ENCODE data around the gene CTXN1.
"Not testable (repeated sequence)": the region's sequence is repeated elsewhere in the genome, so short reads cannot be mapped to it uniquely, and the experiment has no call there.

Gene CTXN1

DNA sequence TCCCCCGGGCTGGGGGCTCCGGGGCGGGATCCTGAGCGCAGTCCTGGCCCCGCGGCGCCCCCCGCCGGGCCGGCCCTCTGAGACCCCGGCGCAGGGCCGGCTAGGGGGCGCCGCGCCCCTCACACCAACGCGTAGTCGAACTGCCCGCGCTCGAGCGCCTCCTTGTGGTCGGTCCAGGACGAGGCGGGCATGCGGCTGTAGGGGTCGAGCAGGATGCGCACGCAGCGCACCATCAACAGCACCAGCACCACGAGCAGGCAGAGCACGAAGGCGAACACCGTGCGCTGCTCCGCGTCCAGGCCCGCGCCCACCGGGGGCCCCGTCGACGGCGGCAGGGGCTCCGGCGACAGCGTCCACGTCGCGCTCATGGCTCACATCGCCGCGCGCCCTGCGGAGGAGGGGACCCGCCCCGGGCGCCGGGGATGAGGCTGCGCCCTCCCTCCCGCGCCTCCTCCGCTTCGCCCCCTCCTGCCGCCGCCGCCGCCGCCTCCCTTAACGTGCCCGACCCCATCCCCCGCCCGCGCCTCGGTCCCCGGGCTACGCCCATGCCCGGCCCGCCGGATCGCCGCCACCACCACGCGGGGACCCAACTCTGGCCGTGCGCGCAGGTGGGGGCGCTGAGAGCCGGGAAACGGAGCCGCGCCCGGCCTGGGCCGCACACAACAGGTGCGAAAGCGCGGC is 624 bp downstream of the CTXN1 start:
- peak in 1 of 2 experiments; percentile 47 for DNase-seq (ENCODE audit: low read depth in 2 of 2)

- DNase-seq (ENCODE audit: low read depth in 2 of 2): no peak
These were observed 1.2 kb downstream of the CTXN1 start for GRCh38 chr19:7924651-7925170.

DNA sequence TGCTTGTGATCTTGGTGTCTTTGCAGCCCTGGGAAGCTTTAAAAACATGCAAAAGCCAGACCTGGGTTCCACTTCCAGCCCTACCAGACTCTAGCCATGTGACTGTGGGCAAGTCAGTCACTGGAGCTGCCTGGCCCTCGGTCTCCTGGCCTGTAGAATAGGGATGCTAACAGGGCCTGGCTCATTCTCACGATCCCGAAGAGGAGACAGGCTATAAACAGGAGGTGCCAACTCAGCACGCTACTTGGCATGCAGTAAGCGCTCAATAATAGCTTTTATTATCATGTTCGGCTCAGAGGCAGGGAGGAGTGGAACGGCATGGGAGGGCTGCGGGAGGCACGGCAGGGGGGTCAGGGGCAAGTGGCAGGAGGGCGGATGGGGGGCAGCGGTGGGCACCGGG is 1.7 kb downstream of the CTXN1 start:
- DNase-seq (ENCODE audit: low read depth in 2 of 2): no peak

GRCh38 chr19:7923295-7924191 is 2.4 kb downstream of the CTXN1 start:
- no peak for DNase-seq (ENCODE audit: low read depth in 2 of 2)

DNA sequence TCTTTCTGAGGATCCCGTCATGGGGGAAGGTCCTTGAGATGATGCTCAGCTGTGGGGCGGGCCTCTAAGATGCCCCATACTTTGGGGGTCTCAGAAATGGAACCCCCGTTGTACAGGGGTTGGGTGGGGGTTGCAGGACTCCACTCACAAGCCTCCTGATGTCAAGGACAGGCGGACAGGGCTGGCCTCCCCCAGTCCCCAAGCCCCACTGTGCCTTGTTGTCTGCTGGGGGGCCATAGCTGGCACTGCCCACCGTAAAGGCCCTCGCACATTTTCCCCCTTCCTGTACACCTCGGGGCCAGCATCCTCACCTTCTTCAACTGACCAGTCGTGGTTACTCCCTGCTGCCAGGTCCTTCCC is 3.1 kb downstream of the CTXN1 start:
- no peak for DNase-seq (ENCODE audit: low read depth in 2 of 2)

DNA sequence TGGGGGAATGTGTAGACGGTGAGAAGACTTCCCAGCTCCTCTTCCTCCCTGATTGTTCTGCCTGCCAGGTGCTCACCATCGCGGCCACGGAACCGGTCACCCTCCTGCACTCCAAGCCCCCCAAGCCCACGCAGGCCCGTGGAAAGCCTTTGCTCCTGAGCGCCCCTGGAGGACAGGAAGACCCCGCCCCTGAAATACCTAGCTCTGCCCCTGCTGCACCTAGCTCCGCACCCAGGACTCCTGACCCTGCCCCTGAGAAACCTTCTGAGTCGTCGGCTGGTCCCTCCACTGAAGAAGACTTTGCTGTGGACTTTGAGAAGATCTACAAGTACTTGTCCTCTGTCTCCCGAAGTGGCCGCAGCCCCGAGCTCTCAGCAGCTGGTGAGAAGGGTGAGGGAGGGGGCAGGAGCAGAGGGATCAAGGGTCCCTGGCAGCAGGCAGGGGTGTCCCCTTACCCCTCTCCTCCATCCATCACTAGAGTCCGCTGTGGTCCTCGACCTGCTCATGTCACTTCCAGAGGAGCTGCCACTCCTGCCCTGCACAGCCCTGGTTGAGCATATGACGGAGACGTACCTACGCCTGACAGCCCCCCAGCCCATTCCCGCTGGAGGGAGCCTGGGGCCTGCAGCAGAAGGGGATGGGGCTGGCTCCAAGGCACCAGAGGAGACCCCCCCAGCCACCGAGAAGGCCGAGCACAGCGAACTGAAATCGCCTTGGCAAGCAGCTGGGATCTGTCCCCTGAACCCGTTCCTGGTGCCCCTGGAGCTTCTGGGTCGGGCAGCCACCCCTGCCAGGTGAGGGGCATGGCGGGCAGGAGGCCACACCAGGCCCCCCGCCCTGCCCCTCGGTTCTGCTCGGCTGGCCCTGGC is 3.7 kb downstream of the CTXN1 start:
- no peak for DNase-seq (ENCODE audit: low read depth in 2 of 2)

- DNase-seq (ENCODE audit: low read depth in 2 of 2): no peak
These were observed 4.5 kb downstream of the CTXN1 start for GRCh38 chr19:7921302-7921966.

DNA sequence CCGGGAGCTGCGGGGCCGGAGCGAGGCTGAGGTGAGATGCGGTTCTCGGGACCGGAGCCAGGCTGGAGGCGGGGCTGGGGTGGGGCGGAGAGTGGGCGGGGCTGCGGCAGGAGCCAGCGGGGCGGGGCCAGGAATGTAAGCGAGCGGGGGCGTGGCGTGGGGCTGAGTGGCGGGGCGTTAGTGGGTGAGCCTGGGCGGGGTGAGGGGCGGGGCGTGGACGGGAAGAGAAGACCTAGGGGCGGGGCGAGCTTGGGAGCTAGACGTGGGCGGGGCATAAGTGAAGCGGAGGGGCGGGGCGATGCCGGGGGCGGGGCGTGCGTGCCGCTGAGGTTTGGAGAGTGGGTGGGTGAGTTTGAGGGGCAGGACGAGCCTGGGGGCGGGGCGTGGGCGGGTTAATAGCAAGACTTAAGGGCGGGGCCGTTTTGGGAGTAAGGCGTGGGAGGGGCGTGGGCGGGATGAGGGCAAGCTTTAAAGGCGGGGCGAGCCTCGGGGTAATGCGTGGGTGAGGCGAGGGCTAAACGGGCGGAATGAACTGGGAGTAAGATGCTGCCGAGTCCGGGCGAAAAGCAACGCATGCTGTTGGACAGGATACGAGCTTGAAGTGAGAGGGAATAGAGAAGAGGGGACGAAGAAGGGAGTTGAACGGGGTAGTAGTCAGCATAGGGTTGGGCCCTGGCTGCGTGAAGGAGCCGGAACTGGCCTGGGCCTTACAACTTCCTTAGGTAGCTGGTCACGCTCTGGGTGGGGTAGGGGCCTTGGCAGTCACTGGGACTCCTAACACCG is 5.2 kb downstream of the CTXN1 start:
- DNase-seq (ENCODE audit: low read depth in 2 of 2): peak; percentile 90 to 93

GRCh38 chr19:7919610-7920518 is 6.1 kb downstream of the CTXN1 start, which contains the start of gene SNAPC2:
Gene SNAPC2 (plus strand): TSS chr19:7920338. CDS start chr19:7920367, 29 bp downstream.
- peak; percentile 90 to 91 for DNase-seq (ENCODE audit: low read depth in 2 of 2)

- DNase-seq (ENCODE audit: low read depth in 2 of 2): no peak
These were observed 7.1 kb downstream of the CTXN1 start for GRCh38 chr19:7918615-7919421.

DNA sequence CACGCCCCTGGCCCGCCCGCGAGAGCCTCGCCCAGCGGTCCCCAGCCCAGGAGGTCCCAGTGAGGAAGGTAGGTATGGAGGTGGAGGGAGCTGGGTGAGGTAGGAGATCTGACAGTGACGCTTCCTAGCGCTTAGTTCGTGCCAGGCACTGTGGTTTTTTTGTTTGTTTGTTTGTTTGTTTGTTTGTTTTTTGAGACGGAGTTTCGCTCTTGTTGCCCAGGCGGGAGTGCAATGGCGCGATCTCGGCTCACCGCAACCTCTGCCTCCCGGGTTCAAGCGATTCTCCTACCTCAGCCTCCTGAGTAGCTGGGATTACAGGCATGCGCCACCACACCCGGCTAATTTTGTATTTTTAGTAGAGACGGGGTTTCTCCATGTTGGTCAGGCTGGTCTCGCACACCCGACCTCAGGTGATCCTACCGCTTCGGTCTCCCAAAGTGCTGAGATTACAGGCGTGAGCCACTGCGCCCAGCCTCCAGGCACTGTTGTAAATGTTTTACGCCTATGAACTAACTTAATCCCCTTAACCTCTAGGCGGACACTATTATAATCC is 7.8 kb downstream of the CTXN1 start:
- DNase-seq (ENCODE audit: low read depth in 2 of 2): not testable (repeated sequence)

- DNase-seq (ENCODE audit: low read depth in 2 of 2): no peak
These were observed 8.5 kb downstream of the CTXN1 start for GRCh38 chr19:7917267-7918061.

DNA sequence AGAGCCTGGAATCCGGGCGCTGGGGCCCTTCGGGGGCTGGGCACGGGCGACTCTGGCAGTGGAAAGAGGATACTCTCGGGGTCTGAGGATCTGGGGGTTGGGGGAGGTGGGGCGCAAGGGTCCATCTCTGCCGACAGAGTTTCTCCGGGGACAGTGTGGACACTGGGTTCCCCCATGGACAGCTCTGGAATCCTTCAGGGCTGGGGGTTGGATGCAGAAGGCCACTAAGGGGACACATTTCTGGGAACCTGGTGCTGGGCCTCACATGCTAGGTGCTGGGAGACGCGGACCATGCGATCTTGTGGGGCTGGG is 9.0 kb downstream of the CTXN1 start:
- no peak for DNase-seq (ENCODE audit: low read depth in 2 of 2)

GRCh38 chr19:7916103-7916954 is 9.6 kb downstream of the CTXN1 start:
- DNase-seq (ENCODE audit: low read depth in 2 of 2): no peak

DNA sequence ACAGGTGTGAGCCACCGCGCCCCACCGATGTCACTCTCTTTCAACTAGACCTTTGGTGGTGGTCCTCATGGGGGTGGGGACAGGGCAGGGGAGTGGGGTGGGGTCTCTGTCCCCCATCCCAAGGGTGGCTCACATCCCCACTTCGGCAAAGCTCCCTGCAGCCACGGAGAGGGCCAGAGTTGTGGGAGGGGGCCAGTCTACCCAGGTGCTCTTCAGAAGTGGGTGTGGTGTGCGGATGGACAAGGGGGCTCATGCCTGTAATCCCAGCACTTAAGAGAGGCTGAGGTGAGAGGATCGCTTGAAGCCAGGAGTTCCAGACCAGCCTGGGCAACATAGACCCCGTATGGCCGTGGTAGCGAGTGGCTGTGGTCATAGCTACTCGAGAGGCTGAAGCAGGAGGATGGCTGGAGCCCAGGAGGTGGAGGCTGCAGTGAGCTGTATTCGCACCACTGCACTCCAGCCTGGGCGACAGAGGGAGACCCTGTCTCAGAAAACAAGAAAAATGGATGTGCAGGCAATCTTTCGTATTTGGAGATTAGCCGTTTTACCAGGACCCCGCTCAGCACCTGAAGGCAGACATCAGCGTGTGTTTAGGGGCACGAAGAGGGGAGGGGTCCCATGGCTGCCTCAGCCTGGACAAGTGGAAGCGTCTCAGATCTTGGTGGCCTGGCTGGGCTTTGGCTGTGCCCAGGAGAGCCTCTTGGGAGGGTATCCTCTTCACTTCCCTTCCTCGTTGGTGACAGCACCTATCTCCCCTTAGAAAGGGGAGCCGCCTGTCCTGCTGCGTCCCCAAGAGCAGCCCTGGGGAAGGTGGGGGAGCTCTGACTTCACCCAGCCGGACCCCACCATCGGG is 10.5 kb downstream of the CTXN1 start:
- no peak for DNase-seq (ENCODE audit: low read depth in 2 of 2)

GRCh38 chr19:7914598-7915045 is 11.3 kb downstream of the CTXN1 start, which contains the start of gene TGFBR3L:
Gene TGFBR3L (plus strand): TSS chr19:7914830.
- no peak for DNase-seq (ENCODE audit: low read depth in 2 of 2)
